Common myeloid progenitor, CD34-positive (primary cell): ENCODE data around the gene RBM39.
"Not testable (repeated sequence)": the region's sequence is repeated elsewhere in the genome, so short reads cannot be mapped to it uniquely, and the experiment has no call there.

ENCODE experiments used
- CTCF ChIA-PET: fragments of 350-600 bp; sonication (Branson Sonifier 250); formaldehyde crosslinking; loops from one replicate; lab custom pipeline; 2021; ENCODE audit warnings: antibody characterized with exemption; lab: Charles Lee
- POLR2A ChIA-PET: fragments of 350-600 bp; sonication (Branson Sonifier 250); formaldehyde crosslinking; loops from one replicate; lab custom pipeline; 2021; ENCODE audit warnings: antibody characterized with exemption; lab: Charles Lee
- DNase-seq, 3 donors: peaks; one replicate each; pipeline versions ENCODE4 v3.0.0 to v3.0.0-alpha.2; 2013
- H3K27ac ChIP-seq, 2 experiments: 1 replicate in 1 of 2; 2 replicates in 1 of 2; pipeline ENCODE4 v1.7.0; 2013; ENCODE audit warnings: inconsistent platforms in 2 of 2, low read length in 2 of 2, mild to moderate bottlenecking in 2 of 2, low read depth in 1 of 2, moderate library complexity in 1 of 2; ENCODE audit not compliant: severe bottlenecking in 2 of 2, insufficient read depth in 1 of 2, poor library complexity in 1 of 2
- H3K27me3 ChIP-seq, 5 experiments: replicated peaks in 2 of 5; 1 replicate in 3 of 5; 2 replicates in 2 of 5; pipeline versions ENCODE4 v1.6.1 to v1.7.0; 2013; ENCODE audit warnings: low read length in 4 of 5, mild to moderate bottlenecking in 2 of 5, moderate library complexity in 2 of 5, inconsistent platforms in 1 of 5; ENCODE audit not compliant: insufficient read depth in 5 of 5, control insufficient read depth in 4 of 5
- H3K36me3 ChIP-seq, 4 experiments: 1 replicate in 2 of 4; 2 replicates in 2 of 4; pipeline versions ENCODE4 v1.6.1 to v1.7.0; 2013; ENCODE audit warnings: low read length in 3 of 4, control low read depth in 1 of 4, mild to moderate bottlenecking in 1 of 4; ENCODE audit not compliant: control insufficient read depth in 4 of 4, insufficient read depth in 4 of 4
- H3K4me1 ChIP-seq, 4 experiments: 1 replicate in 3 of 4; 2 replicates in 1 of 4; pipeline versions ENCODE4 v1.6.1 to v1.7.1; 2013; ENCODE audit warnings: low read length in 3 of 4, mild to moderate bottlenecking in 3 of 4, control low read depth in 1 of 4, inconsistent platforms in 1 of 4, moderate library complexity in 1 of 4; ENCODE audit not compliant: control insufficient read depth in 4 of 4, insufficient read depth in 4 of 4; ENCODE audit errors: control extremely low read depth in 1 of 4
- H3K4me3 ChIP-seq, 7 experiments: 1 replicate in 4 of 7; 2 replicates in 3 of 7; pipeline versions ENCODE4 v1.5.1 to v1.7.0; 2013; ENCODE audit warnings: mild to moderate bottlenecking in 7 of 7, low read length in 6 of 7, moderate library complexity in 6 of 7, inconsistent platforms in 2 of 7, low read depth in 2 of 7, control low read depth in 1 of 7; ENCODE audit not compliant: insufficient read depth in 4 of 7, control insufficient read depth in 1 of 7; ENCODE audit errors: extremely low read depth in 1 of 7
- H3K9me3 ChIP-seq, 5 experiments: 1 replicate in 4 of 5; 2 replicates in 1 of 5; pipeline versions ENCODE4 v1.6.1 to v1.7.1; 2013; ENCODE audit warnings: low read length in 4 of 5, mild to moderate bottlenecking in 2 of 5, inconsistent platforms in 1 of 5, low read depth in 1 of 5, moderate library complexity in 1 of 5; ENCODE audit not compliant: control insufficient read depth in 4 of 5, insufficient read depth in 2 of 5; ENCODE audit errors: control extremely low read depth in 1 of 5
- WGBS: methylation state at CpG from one replicate; pipeline ENCODE4 v1.1.5; 2013; ENCODE audit not compliant: insufficient coverage; 5-methylcytosine and 5-hydroxymethylcytosine counted together

Gene RBM39

GRCh38 chr20:35721219-35721618 is 20.8 kb downstream of the RBM39 start:
- Histone ChIP-seq H3K4me3 (no peak overlapping the region), H3K36me3 (peaks cover 31 to 95% (median 74%) of the 10 kb centered on the region in 4 experiments), H3K4me1 (no peaks in the 10 kb centered on the region), H3K27me3 (no peaks in the 10 kb centered on the region), H3K27ac (no peak overlapping the region), H3K9me3 (no peaks in the 10 kb centered on the region)
- ChIA-PET POLR2A (interaction anchor here (0.5 kb wide), 2 partner anchors 115 to 222 kb away, joined by 3 read pairs; no protein-coding TSS in a partner anchor), CTCF (interaction anchor here (2.3 to 4.2 kb wide), 2 partner anchors 8 to 9 kb away, joined by 6 to 17 read pairs; no protein-coding TSS in a partner anchor)
- 100% methylated on average over 1 of the region's 3 CpGs for WGBS
- no peak for DNase-seq

GRCh38 chr20:35720165-35721123 is 21.6 kb downstream of the RBM39 start:
- Histone ChIP-seq H3K36me3 (peaks cover 33 to 97% (median 74%) of the 10 kb centered on the region in 4 experiments), H3K27me3 (no peaks in the 10 kb centered on the region), H3K27ac (no peak overlapping the region), H3K4me3 (no peak overlapping the region), H3K4me1 (no peaks in the 10 kb centered on the region), H3K9me3 (no peaks in the 10 kb centered on the region)
- no peak for DNase-seq
- 100% methylated on average over 9 of the region's 13 CpGs for WGBS
- CTCF ChIA-PET: interaction anchor here (1.3 to 4.2 kb wide), 3 partner anchors 9 to 15 kb away, joined by 3 to 17 read pairs (median 6); no protein-coding TSS in a partner anchor
- POLR2A ChIA-PET: interaction anchor here (0.6 kb wide), 1 partner anchor 160 kb away, joined by 3 read pairs; no protein-coding TSS in a partner anchor

GRCh38 chr20:35719717-35720116 is 22.3 kb downstream of the RBM39 start:
- ChIA-PET POLR2A (interaction anchor here (2.2 kb wide), 1 partner anchor 10 kb away, joined by 7 read pairs; no protein-coding TSS in a partner anchor), CTCF (interaction anchor here (1.3 to 4.2 kb wide), 2 partner anchors 10 to 16 kb away, joined by 3 to 17 read pairs; no protein-coding TSS in a partner anchor)
- DNase-seq: no peak
- H3K36me3 ChIP-seq: peaks cover 34 to 97% (median 75%) of the 10 kb centered on the region in 4 experiments
- no peaks in the 10 kb centered on the region for H3K9me3 ChIP-seq
- WGBS: 67% methylated on average over 3 of the region's 8 CpGs
- H3K27me3 ChIP-seq: no peaks in the 10 kb centered on the region
- H3K4me3 ChIP-seq: no peak overlapping the region
- no peak overlapping the region for H3K27ac ChIP-seq
- no peaks in the 10 kb centered on the region for H3K4me1 ChIP-seq

GRCh38 chr20:35718972-35719635 is 23.0 kb downstream of the RBM39 start:
- ChIA-PET POLR2A (interaction anchor here (2.2 kb wide), 1 partner anchor 10 kb away, joined by 7 read pairs; no protein-coding TSS in a partner anchor), CTCF (interaction anchor here (0.9 to 4.2 kb wide), 4 partner anchors 10 to 16 kb away, joined by 3 to 17 read pairs (median 4); no protein-coding TSS in a partner anchor)
- Histone ChIP-seq H3K4me1 (no peaks in the 10 kb centered on the region), H3K4me3 (no peak overlapping the region), H3K36me3 (peaks cover 34 to 96% (median 76%) of the 10 kb centered on the region in 4 experiments), H3K27ac (no peak overlapping the region), H3K9me3 (no peaks in the 10 kb centered on the region), H3K27me3 (no peaks in the 10 kb centered on the region)
- DNase-seq: no peak
- WGBS: 92% methylated on average over 10 of the region's 12 CpGs

- H3K27me3 ChIP-seq, DNase-seq, H3K4me3 ChIP-seq, H3K4me1 ChIP-seq, H3K27ac ChIP-seq, H3K9me3 ChIP-seq: not testable (repeated sequence)
- WGBS: 93% methylated on average over 5 of the region's 8 CpGs
- peaks cover 35 to 96% (median 77%) of the 10 kb centered on the region in 4 experiments for H3K36me3 ChIP-seq
- CTCF ChIA-PET: interaction anchor here (0.9 to 4.2 kb wide), 5 partner anchors 9 to 16 kb away, joined by 3 to 17 read pairs (median 5); no protein-coding TSS in a partner anchor
- POLR2A ChIA-PET: interaction anchor here (0.6 to 2.2 kb wide), 2 partner anchors 9 to 162 kb away, joined by 3 to 7 read pairs; no protein-coding TSS in a partner anchor
Observed at GRCh38 chr20:35718321-35718720, 23.7 kb downstream of the RBM39 start.

- H3K36me3 ChIP-seq: peaks cover 33 to 95% (median 76%) of the 10 kb centered on the region in 4 experiments
Observed at GRCh38 chr20:35716330-35716729, 25.7 kb downstream of the RBM39 start.

More at GRCh38 chr20:35716330-35716729, 25.7 kb downstream of the RBM39 start:
- Histone ChIP-seq H3K4me3 (no peak overlapping the region), H3K9me3 (no peaks in the 10 kb centered on the region), H3K27me3 (no peaks in the 10 kb centered on the region), H3K4me1 (no peaks in the 10 kb centered on the region), H3K27ac (no peak overlapping the region)
- POLR2A ChIA-PET: no interaction called here
- CTCF ChIA-PET: interaction anchor here (1.0 kb wide), 1 partner anchor 23 kb away, joined by 4 read pairs; no protein-coding TSS in a partner anchor
- DNase-seq: no peak
- WGBS: no CpG with 5 or more reads among the region's 4 CpGs
